SW480 (cell line): ENCODE data around the gene TCF4.

Experiments used
- DNase-seq: peaks from one replicate; pipeline ENCODE4 v3.0.0-alpha.2; 2016; ENCODE audit warnings: low spot score

TCF4 gene

GRCh38 chr18:55544014-55544413, 44.0 kb downstream of the TCF4 start:
- no peak for DNase-seq

DNA sequence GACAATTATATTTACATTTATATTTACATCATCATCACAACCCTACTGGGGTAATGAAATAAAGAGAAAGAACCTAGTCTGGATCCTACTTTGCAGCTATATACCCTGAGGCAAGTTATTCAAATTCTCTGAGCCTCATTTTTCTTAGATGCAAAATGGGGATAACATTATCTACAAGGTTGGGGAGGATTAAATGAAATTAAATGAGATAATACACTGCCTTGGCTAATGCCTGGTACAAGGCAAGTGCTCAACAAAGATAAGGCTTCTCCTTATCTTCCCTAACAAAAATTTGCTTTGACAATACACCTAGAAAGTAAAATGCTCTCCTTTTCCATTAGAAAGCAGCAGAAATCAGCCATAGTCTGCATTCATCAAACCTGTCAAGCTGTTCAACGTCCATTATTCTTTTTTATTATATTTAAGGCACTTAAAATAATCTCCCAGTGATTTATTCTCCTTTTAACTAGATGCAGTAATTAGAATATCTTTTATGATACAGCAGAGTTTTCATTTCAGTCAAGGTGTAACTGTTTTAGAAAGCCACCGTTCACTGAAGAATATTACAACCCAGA, 44.8 kb downstream of the TCF4 start:
- no peak for DNase-seq

- no peak for DNase-seq
Measured at GRCh38 chr18:55541571-55541970, 46.4 kb downstream of the TCF4 start.

DNA sequence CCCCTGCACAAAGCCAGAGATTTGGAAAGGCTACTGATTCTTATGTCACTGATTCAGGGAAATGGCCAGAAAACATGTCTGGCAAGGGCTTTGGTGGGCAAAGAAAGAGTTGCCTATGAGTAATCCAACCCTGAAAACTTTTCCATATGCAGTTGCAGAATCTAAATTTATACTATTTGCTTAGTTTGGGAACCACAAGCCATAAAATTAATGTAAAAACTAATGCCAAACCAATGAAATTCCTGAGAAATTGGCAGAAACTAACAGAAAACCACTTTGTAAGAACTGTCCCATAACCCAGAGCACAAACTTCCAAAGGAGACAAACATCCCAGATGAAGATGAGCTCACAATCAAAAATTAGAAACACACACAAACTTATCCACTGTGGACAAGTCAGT, 48.8 kb downstream of the TCF4 start:
- no peak for DNase-seq

DNA sequence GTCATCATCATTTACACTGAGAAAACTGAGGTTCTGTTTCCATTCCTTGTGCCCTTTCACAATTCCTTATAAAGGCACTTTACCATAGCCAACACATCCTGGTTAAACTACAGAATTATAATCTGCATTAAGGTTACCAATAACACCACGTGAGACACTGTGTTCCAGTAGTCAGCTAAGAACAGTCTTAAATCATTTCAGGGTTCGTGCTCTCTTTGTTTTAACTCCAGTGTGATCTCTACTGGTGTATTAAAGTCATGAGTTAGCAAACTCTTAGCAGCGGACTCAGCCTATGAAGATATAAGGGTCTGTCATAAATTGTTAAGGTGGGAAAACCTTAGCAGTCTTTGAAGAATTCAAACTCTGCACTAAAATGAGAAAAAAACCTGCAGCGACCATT, 53.0 kb downstream of the TCF4 start:
- DNase-seq, result no peak

GRCh38 chr18:55534547-55534946, 53.4 kb downstream of the TCF4 start:
- no peak for DNase-seq

DNA sequence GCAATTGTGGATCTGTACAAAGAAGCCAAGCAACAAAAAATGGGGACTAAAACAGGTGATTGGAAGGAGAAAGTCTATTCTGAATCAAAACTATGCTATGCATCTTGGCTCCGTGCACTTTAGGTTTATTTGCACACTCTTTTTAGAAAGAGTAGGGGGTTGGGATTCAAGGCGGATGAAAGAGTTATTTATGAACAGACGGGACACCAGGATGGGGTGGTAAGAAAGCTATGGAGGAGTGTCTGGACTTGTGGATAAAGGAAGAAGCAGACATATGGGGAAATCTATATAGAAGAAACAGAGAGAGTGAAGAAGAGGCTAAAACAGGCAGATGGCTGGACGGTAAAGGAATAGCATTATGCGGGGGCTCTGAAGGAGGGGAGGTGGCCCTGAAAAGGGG, 57.8 kb downstream of the TCF4 start:
- DNase-seq, result no peak

GRCh38 chr18:55529581-55529980, 58.4 kb downstream of the TCF4 start:
- no peak for DNase-seq

DNA sequence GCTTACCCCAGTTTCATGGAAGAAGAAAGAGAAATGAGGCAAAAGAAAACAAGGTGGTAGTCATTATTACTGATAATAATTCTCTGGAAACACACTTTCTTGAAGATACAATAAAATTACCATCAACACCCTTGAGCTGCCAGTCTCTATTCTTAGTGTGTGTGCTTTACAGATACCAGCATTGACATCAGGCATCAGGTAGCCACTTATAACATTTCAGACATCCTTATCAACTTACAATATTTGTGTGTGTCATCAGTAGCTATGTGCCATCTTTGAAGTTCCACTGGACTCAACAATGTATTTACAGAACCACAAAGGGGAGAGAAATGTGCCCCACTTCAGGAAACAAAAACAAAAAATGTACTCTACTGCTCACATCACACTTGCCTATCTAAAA, 62.1 kb downstream of the TCF4 start:
- no peak for DNase-seq

GRCh38 chr18:55524353-55525073, 63.5 kb downstream of the TCF4 start:
- no peak for DNase-seq

- DNase-seq, result no peak
Measured at GRCh38 chr18:55523001-55523400, 65.0 kb downstream of the TCF4 start.

- no peak for DNase-seq
Measured at GRCh38 chr18:55522011-55522410, 66.0 kb downstream of the TCF4 start.

DNA sequence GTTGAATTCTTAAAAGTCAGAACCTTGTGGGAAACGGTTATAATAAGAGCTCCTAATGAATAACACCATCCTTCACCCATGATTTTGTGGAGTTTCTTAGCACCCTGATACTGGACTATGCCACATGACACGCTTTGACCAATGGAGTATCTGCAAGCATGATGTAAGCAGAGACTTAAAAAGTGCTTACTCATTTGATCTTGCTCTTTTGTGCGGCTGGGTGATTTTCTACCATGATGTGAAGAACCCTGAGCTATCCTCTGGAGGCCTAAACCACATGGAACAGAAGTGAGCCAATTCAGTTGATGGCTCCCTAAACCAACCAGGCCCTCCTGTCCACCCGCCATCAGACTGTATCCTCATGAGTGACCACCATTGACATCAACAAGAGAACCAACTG, 70.9 kb downstream of the TCF4 start:
- DNase-seq, result no peak

DNA sequence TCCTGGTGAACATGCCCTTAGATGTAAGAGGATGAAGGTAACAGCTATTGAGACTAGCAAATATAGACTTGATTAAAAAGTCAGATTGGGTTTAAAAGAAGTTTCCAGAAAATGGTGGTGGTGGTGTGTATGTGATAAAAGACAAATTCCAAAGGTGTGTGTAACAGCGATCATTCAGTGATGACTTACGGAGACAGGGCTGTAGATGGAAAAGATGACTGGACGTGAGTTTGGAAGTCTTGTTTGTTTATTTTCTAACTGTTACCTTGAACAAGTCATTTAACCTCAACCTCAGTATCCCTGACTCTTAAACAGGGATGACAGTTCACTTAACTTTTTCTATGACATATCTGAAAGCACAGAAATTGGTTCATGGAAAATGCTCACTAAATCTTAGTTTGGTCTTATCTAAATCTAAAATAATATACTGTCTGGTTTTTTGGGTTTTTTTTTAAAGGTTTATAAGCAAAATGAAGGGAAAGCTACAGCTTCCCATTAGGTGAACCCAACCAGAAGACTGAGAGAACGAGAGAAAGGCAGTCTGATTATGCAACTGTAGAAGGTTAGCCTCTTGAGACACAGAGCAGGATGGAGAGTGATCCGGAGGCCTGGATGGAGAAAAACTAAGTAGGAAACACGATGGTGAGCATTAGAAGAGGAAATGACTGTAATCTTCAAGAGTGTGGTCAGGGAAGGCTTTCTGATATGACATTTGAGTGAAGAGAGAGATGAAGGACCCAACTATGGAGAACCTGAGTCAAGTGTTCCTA, 71.9 kb downstream of the TCF4 start:
- no peak for DNase-seq

- no peak for DNase-seq
Measured at GRCh38 chr18:55515214-55515613, 72.8 kb downstream of the TCF4 start.

GRCh38 chr18:55513161-55513560, 74.8 kb downstream of the TCF4 start:
- DNase-seq, result no peak

- no peak for DNase-seq
Measured at GRCh38 chr18:55511277-55511676, 76.7 kb downstream of the TCF4 start.

- DNase-seq, result no peak
Measured at GRCh38 chr18:55510809-55511208, 77.2 kb downstream of the TCF4 start.

DNA sequence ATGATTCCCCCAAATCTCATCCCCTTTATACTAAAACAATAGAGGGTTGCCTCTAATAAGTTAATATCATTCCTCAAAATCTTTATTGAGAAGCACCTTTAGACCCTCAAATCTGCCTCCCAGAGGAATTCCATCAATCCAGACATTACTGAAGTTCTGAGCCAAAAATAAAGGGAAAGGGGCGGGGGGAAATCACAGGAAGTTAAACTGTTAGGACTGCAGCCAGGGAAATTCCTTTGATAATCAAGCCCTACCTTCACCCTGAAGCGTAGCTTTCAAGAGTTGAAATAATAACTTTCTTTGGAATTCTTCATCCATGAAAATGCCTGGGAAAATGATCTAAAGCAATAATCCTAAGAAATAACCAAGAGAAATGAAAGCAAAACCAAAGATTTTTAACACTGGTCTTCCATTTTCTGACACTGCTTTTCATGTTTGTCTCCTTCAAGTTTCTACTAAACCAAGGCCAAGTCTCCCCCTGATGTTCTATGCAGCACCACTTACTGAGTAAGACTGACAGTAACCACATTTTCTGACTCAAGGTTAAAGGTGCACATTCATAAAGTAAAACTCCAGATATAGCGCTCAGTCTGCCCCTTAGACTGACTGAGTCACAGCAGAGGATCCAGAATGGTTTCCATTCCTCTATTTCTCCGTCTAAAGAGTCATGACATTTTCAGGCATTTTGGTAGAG, 78.2 kb downstream of the TCF4 start:
- DNase-seq, result no peak

DNA sequence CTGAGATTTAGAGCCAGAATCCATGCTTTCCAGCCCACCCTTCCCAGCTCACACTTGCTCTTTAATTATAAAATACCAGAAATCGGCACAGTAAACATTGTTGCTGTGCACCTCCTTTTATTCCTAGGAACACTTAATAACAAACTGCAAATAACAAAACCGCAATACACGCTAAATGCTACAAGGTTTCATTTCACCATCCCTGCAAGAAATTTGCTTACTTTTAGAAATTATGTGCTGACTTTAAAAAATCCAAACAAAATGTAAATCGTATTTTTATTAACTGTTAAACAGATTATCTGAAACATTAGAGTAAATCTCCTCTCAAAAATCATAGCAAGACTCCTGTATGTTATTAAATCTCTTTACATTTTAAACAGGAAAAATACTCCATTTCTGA, 79.3 kb downstream of the TCF4 start:
- no peak for DNase-seq

DNA sequence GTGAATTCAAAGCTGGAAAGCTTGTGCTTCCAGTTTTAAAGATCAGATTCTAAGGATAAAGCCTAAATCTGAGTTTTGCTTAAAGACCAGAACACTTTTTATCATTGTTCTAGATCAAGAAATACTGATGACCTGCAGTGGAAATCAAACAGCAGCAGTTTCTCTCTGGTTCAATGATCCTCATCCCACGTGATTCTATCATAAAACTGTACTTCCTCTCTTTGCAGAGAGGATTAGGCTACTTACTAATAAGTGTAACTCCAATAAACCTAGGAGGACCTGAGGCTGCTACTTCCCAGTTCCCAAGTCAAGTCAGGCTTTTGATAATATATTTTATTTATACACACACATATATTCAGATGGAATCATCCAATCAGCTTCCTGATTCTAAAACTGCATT, 81.9 kb downstream of the TCF4 start:
- DNase-seq, result no peak

GRCh38 chr18:55504808-55505207, 83.2 kb downstream of the TCF4 start:
- no peak for DNase-seq
